ENCODE data around the gene PIP5KL1.
A peak's percentile ranks its signal among the peaks of the same experiment; 100 is the strongest.

The PIP5KL1 gene

GRCh38 chr9:127880143-127880542, 50.4 kb downstream of the PIP5KL1 start:
- Histone ChIP-seq H3K9me3 (ENCODE audit: low read depth, low read length) (no peaks in the 10 kb centered on the region), H3K4me3 (no peak overlapping the region), H3K27ac (no peak overlapping the region), H3K36me3 (ENCODE audit: insufficient read depth, low read length) (no peaks in the 10 kb centered on the region), H3K9ac (ENCODE audit: insufficient read length) (no peak overlapping the region)
- TF ChIP-seq EZH2 (IDR thresholded peaks at IDR 0.05) = no peak
- TF ChIP-seq POLR2AphosphoS5 (IDR thresholded peaks at IDR 0.05; ENCODE audit: borderline replicate concordance, low read depth, low read length) = no peak
- DNase-seq (ENCODE audit: low read depth, low spot score) = no peak

GRCh38 chr9:127878652-127879390, 51.8 kb downstream of the PIP5KL1 start:
- Histone ChIP-seq H3K9me3 (ENCODE audit: low read depth, low read length) (no peaks in the 10 kb centered on the region), H3K27ac (no peak overlapping the region), H3K4me3 (no peak overlapping the region), H3K9ac (ENCODE audit: insufficient read length) (no peak overlapping the region), H3K36me3 (ENCODE audit: insufficient read depth, low read length) (no peaks in the 10 kb centered on the region)
- TF ChIP-seq POLR2AphosphoS5 (IDR thresholded peaks at IDR 0.05; ENCODE audit: borderline replicate concordance, low read depth, low read length) (no peak), EZH2 (IDR thresholded peaks at IDR 0.05) (no peak), FOXP2 (optimal IDR thresholded peaks at IDR 0.05; ENCODE audit: control extremely low read depth, extremely low read length, insufficient read depth) (no peak)
- DNase-seq (ENCODE audit: low read depth, low spot score) = no peak

- Histone ChIP-seq H3K36me3 (ENCODE audit: insufficient read depth, low read length) (no peaks in the 10 kb centered on the region), H3K27ac (no peak overlapping the region), H3K9me3 (ENCODE audit: low read depth, low read length) (no peaks in the 10 kb centered on the region), H3K9ac (ENCODE audit: insufficient read length) (peak overlapping the region; percentile 82), H3K4me3 (peak overlapping the region; percentile 82)
- no peak for DNase-seq (ENCODE audit: low read depth, low spot score)
- TF ChIP-seq FOXP2 (optimal IDR thresholded peaks at IDR 0.05; ENCODE audit: control extremely low read depth, extremely low read length, insufficient read depth) = no peak
- no peak for TF ChIP-seq EZH2 (IDR thresholded peaks at IDR 0.05)
- TF ChIP-seq POLR2AphosphoS5 (IDR thresholded peaks at IDR 0.05; ENCODE audit: borderline replicate concordance, low read depth, low read length) = no peak
Measured at GRCh38 chr9:127878001-127878651, 52.5 kb downstream of the PIP5KL1 start.

- H3K9me3 ChIP-seq (ENCODE audit: low read depth, low read length) = no peaks in the 10 kb centered on the region
- peak within 1 kb of the TSS; percentile 82 for H3K4me3 ChIP-seq
- DNase-seq (ENCODE audit: low read depth, low spot score) = no peak
- H3K9ac ChIP-seq (ENCODE audit: insufficient read length) = peak within 1 kb of the TSS; percentile 82
- no peak for TF ChIP-seq EZH2 (IDR thresholded peaks at IDR 0.05)
- peak; percentile 64; the same call in 1 of the 2 replicates for TF ChIP-seq POLR2AphosphoS5 (IDR thresholded peaks at IDR 0.05; ENCODE audit: borderline replicate concordance, low read depth, low read length)
- no peaks in the 10 kb centered on the region for H3K36me3 ChIP-seq (ENCODE audit: insufficient read depth, low read length)
- H3K27ac ChIP-seq = no peak within 1 kb of the TSS
Measured at GRCh38 chr9:127877566-127877998, 53.0 kb downstream of the PIP5KL1 start, which contains the start of gene AK1. Gene AK1 (minus strand): TSS chr9:127877675. CDS start chr9:127874617, 3,058 bp downstream.

- H3K36me3 ChIP-seq (ENCODE audit: insufficient read depth, low read length) = no peaks in the 10 kb centered on the region
- H3K4me3 ChIP-seq = peak overlapping the region; percentile 82
- no peak overlapping the region for H3K27ac ChIP-seq
- peak overlapping the region; percentile 82 for H3K9ac ChIP-seq (ENCODE audit: insufficient read length)
- DNase-seq (ENCODE audit: low read depth, low spot score) = no peak
- TF ChIP-seq POLR2AphosphoS5 (IDR thresholded peaks at IDR 0.05; ENCODE audit: borderline replicate concordance, low read depth, low read length) (no peak), FOXP2 (optimal IDR thresholded peaks at IDR 0.05; ENCODE audit: control extremely low read depth, extremely low read length, insufficient read depth) (no peak), EZH2 (IDR thresholded peaks at IDR 0.05) (no peak)
- H3K9me3 ChIP-seq (ENCODE audit: low read depth, low read length) = no peaks in the 10 kb centered on the region
Measured at GRCh38 chr9:127876764-127877562, 53.6 kb downstream of the PIP5KL1 start.

GRCh38 chr9:127876026-127876763, 54.4 kb downstream of the PIP5KL1 start:
- no peak overlapping the region; the same call in 1 of the 2 replicates for H3K4me3 ChIP-seq
- H3K36me3 ChIP-seq (ENCODE audit: insufficient read depth, low read length) = no peaks in the 10 kb centered on the region
- TF ChIP-seq EZH2 (IDR thresholded peaks at IDR 0.05) (no peak), POLR2AphosphoS5 (IDR thresholded peaks at IDR 0.05; ENCODE audit: borderline replicate concordance, low read depth, low read length) (no peak), FOXP2 (optimal IDR thresholded peaks at IDR 0.05; ENCODE audit: control extremely low read depth, extremely low read length, insufficient read depth) (no peak)
- no peaks in the 10 kb centered on the region for H3K9me3 ChIP-seq (ENCODE audit: low read depth, low read length)
- DNase-seq (ENCODE audit: low read depth, low spot score) = no peak
- H3K9ac ChIP-seq (ENCODE audit: insufficient read length) = no peak overlapping the region
- no peak overlapping the region for H3K27ac ChIP-seq

GRCh38 chr9:127875306-127875966, 55.1 kb downstream of the PIP5KL1 start:
- Histone ChIP-seq H3K9me3 (ENCODE audit: low read depth, low read length) (no peaks in the 10 kb centered on the region), H3K27ac (no peak overlapping the region), H3K9ac (ENCODE audit: insufficient read length) (no peak overlapping the region)

More at GRCh38 chr9:127875306-127875966, 55.1 kb downstream of the PIP5KL1 start:
- H3K36me3 ChIP-seq (ENCODE audit: insufficient read depth, low read length) = no peaks in the 10 kb centered on the region
- DNase-seq (ENCODE audit: low read depth, low spot score) = no peak
- H3K4me3 ChIP-seq = no peak overlapping the region
- no peak for TF ChIP-seq EZH2 (IDR thresholded peaks at IDR 0.05)
- TF ChIP-seq FOXP2 (optimal IDR thresholded peaks at IDR 0.05; ENCODE audit: control extremely low read depth, extremely low read length, insufficient read depth) = no peak
- no peak for TF ChIP-seq POLR2AphosphoS5 (IDR thresholded peaks at IDR 0.05; ENCODE audit: borderline replicate concordance, low read depth, low read length)

All from SK-N-MC (cell line).